Measurements from ENCODE around the gene HSF2. TPM values are rescaled to one million over a fixed set of nuclear protein-coding genes. Genes with fewer than 3 reads are reported as not detected.

Gene HSF2
- polyA plus RNA-seq, 2 of the 4 experiments (the other 2 are of a cell fraction), result 9.2 to 25.9 TPM

GRCh38 chr6:122438975-122439374 is 39.5 kb downstream of the HSF2 start:
- 100% methylated on average over 1 of the region's 1 CpG for WGBS (ENCODE audit: missing lambda C conversion rate)
- ATAC-seq (no peak; a peak in 1 of 6 replicates), FAIRE-seq (no peak), DNase-seq (ENCODE audit: low read depth in 1 of 2, low spot score in 1 of 2) (no peak)
- POLR2A ChIA-PET, result no interaction called here
- CTCF ChIA-PET, result interaction anchor here (1.2 kb wide), 1 partner anchor 57 kb away, joined by 3 read pairs; no protein-coding TSS in a partner anchor
- no peak for TF ChIP-seq ESRRA (IDR thresholded peaks at IDR 0.05; ENCODE audit: borderline replicate concordance, low read length)
- TF ChIP-seq MAX (IDR thresholded peaks at IDR 0.05), result no peak
- TF ChIP-seq PHF8 (IDR thresholded peaks at IDR 0.05; ENCODE audit: borderline replicate concordance, low read depth), result no peak
- TF ChIP-seq RFX5 (IDR thresholded peaks at IDR 0.05), result no peak
- no peak for TF ChIP-seq JUN (IDR thresholded peaks at IDR 0.05)
- TF ChIP-seq NPAS2 (CRISPR knock-in tag; IDR thresholded peaks at IDR 0.05; ENCODE audit: borderline replicate concordance), result no peak
- TF ChIP-seq ZC3H11A (IDR thresholded peaks at IDR 0.05), result no peak
- no peak for TF ChIP-seq RAD21 (conservative IDR thresholded peaks at IDR 0.05 in 1 of 2, IDR thresholded peaks at IDR 0.05 in 1 of 2)
- no peak for TF ChIP-seq ZNF302 (CRISPR knock-in tag; IDR thresholded peaks at IDR 0.05)
- no peak for TF ChIP-seq POLR2A (IDR thresholded peaks at IDR 0.05; ENCODE audit: low read length)
- no peak for TF ChIP-seq ZFP36 (IDR thresholded peaks at IDR 0.05; ENCODE audit: borderline replicate concordance, partially characterized antibody)
- no peak for TF ChIP-seq JUNB (IDR thresholded peaks at IDR 0.05)
- TF ChIP-seq RNF2 (IDR thresholded peaks at IDR 0.05; ENCODE audit: borderline replicate concordance, low read depth), result no peak
- no peak for TF ChIP-seq REST (IDR thresholded peaks at IDR 0.05)
- no peak for TF ChIP-seq TFCP2L1 (CRISPR knock-in tag; IDR thresholded peaks at IDR 0.05)
- no peak for TF ChIP-seq MAZ (IDR thresholded peaks at IDR 0.05; ENCODE audit: borderline replicate concordance, low read depth, low read length)
- Histone ChIP-seq H3K4me3 (no peak overlapping the region), H3K27ac (no peak overlapping the region), H3K4me2 (no peak overlapping the region), H3K9me3 (peaks cover 6% of the 10 kb centered on the region; the same call in 1 of the 3 replicates), H3K4me1 (no peaks in the 10 kb centered on the region)

- FAIRE-seq, result no peak
- H3K27ac ChIP-seq, result no peak overlapping the region
- H3K9me3 ChIP-seq, result no peaks in the 10 kb centered on the region
- POLR2A ChIA-PET, result no interaction called here
- H3K4me2 ChIP-seq, result no peak overlapping the region
- H3K4me1 ChIP-seq, result no peaks in the 10 kb centered on the region
- CTCF ChIA-PET, result no interaction called here
- no peak for DNase-seq (ENCODE audit: low read depth in 1 of 2, low spot score in 1 of 2)
- ATAC-seq, result no peak
- no peak overlapping the region for H3K4me3 ChIP-seq
- 89% methylated on average over 1 of the region's 1 CpG for WGBS (ENCODE audit: missing lambda C conversion rate)
- TF ChIP-seq MAFK (IDR thresholded peaks at IDR 0.05; ENCODE audit: partially characterized antibody) (no peak), KDM5A (IDR thresholded peaks at IDR 0.05) (no peak), CEBPB (IDR thresholded peaks at IDR 0.05) (no peak), MYC (IDR thresholded peaks at IDR 0.05; ENCODE audit: borderline replicate concordance, low read length) (no peak), MAX (IDR thresholded peaks at IDR 0.05) (no peak), HOXA7 (CRISPR knock-in tag; IDR thresholded peaks at IDR 0.05) (no peak), ATOH8 (CRISPR knock-in tag; IDR thresholded peaks at IDR 0.05; ENCODE audit: low read depth) (no peak), POLR2AphosphoS2 (conservative IDR thresholded peaks at IDR 0.05; ENCODE audit: low read length) (no peak), CBX2 (IDR thresholded peaks at IDR 0.05; ENCODE audit: borderline replicate concordance, low read depth) (no peak), JUN (IDR thresholded peaks at IDR 0.05) (no peak), ESRRA (IDR thresholded peaks at IDR 0.05; ENCODE audit: borderline replicate concordance, low read length) (no peak), RFX5 (IDR thresholded peaks at IDR 0.05) (no peak), JUNB (IDR thresholded peaks at IDR 0.05) (no peak), RAD21 (conservative IDR thresholded peaks at IDR 0.05 in 1 of 2, IDR thresholded peaks at IDR 0.05 in 1 of 2) (no peak), SREBF2 (IDR thresholded peaks at IDR 0.05) (no peak), HOXB5 (CRISPR knock-in tag; IDR thresholded peaks at IDR 0.05) (no peak), TP53 (CRISPR knock-in tag; IDR thresholded peaks at IDR 0.05) (no peak), FOXS1 (CRISPR knock-in tag; IDR thresholded peaks at IDR 0.05) (no peak)
Observed at GRCh38 chr6:122445274-122445673, 45.8 kb downstream of the HSF2 start.
